MM.1S (cell line): Measurements from ENCODE around the gene LSM14B.

Experiments used
- DNase-seq: peaks from one replicate; pipeline ENCODE4 v3.0.0-alpha.2; 2015
- H2AFZ ChIP-seq: fragments of 300-600 bp; sonication (generic); 2 replicates; pipeline ENCODE4 v1.6.0; 2016; ENCODE audit warnings: antibody characterized with exemption, low read length
- H3F3A ChIP-seq: fragments of 300-600 bp; sonication (generic); 2 replicates; pipeline ENCODE4 v1.6.1; 2016; ENCODE audit warnings: mild to moderate bottlenecking, antibody characterized with exemption, low read length, moderate library complexity, mixed read lengths; ENCODE audit not compliant: insufficient read depth
- H3K27ac ChIP-seq: fragments of 300-600 bp; sonication (generic); 2 replicates; pipeline ENCODE4 v1.5.1; 2016; ENCODE audit warnings: mild to moderate bottlenecking, low read length
- H3K27me3 ChIP-seq: fragments of 300-600 bp; sonication (generic); replicated peaks from 2 replicates; pipeline ENCODE4 v1.6.0; 2016; ENCODE audit warnings: low read length; ENCODE audit not compliant: insufficient read depth
- H3K36me3 ChIP-seq: fragments of 300-600 bp; sonication (generic); replicated peaks from 2 replicates; pipeline ENCODE4 v1.6.1; 2016; ENCODE audit warnings: mild to moderate bottlenecking, low read length, mixed read lengths; ENCODE audit not compliant: insufficient read depth
- H3K4me1 ChIP-seq: fragments of 300-600 bp; sonication (generic); 2 replicates; pipeline ENCODE4 v1.6.1; 2016; ENCODE audit warnings: low read length, mixed read lengths
- H3K4me2 ChIP-seq: fragments of 300-600 bp; sonication (generic); 2 replicates; pipeline ENCODE4 v1.6.0; 2016; ENCODE audit warnings: low read depth, low read length
- H3K4me3 ChIP-seq: fragments of 300-600 bp; sonication (generic); 2 replicates; pipeline ENCODE4 v1.5.1; 2016; ENCODE audit warnings: low read length, mixed read lengths
- H3K79me2 ChIP-seq: fragments of 300-600 bp; sonication (generic); 2 replicates; pipeline ENCODE4 v1.6.1; 2016; ENCODE audit warnings: mixed run types, low read length, mixed read lengths
- H3K9ac ChIP-seq: fragments of 300-600 bp; sonication (generic); 2 replicates; pipeline ENCODE4 v1.6.1; 2016; ENCODE audit warnings: low read length, mixed read lengths
- H3K9me2 ChIP-seq: fragments of 300-600 bp; sonication (generic); replicated peaks from 2 replicates; pipeline ENCODE4 v1.6.1; 2016; ENCODE audit warnings: mild to moderate bottlenecking, low read length, mixed read lengths; ENCODE audit not compliant: insufficient read depth
- H3K9me3 ChIP-seq: fragments of 300-600 bp; sonication (generic); replicated peaks from 2 replicates; pipeline ENCODE4 v1.6.1; 2016; ENCODE audit warnings: mild to moderate bottlenecking, low read length, mixed read lengths; ENCODE audit not compliant: insufficient read depth
- H4K20me1 ChIP-seq: fragments of 300-600 bp; sonication (generic); 2 replicates; pipeline ENCODE4 v1.6.1; 2016; ENCODE audit warnings: mild to moderate bottlenecking, low read length, moderate library complexity, mixed read lengths; ENCODE audit not compliant: insufficient read depth
- CTCF ChIP-seq: fragments of 300-600 bp; sonication (generic); IDR thresholded peaks from 2 replicates; pipeline ENCODE4 v1.5.1; 2016; ENCODE audit warnings: antibody characterized with exemption, low read length, mixed read lengths
- EZH2 ChIP-seq: fragments of 300-600 bp; sonication (generic); optimal IDR thresholded peaks from 2 replicates; pipeline ENCODE3; 2017; ENCODE audit warnings: low read depth, mild to moderate bottlenecking, antibody characterized with exemption, low read length, mixed read lengths
- EZH2phosphoT487 ChIP-seq: fragments of 300-600 bp; sonication (generic); IDR thresholded peaks from 2 replicates; pipeline ENCODE4 v1.6.1; 2018; ENCODE audit warnings: antibody characterized with exemption, low read length

LSM14B gene

GRCh38 chr20:62122654-62123449 lies 577 bp downstream of the LSM14B start:
- Histone ChIP-seq H2AFZ (no peak overlapping the region), H3K9me2 (no peaks in the 10 kb centered on the region), H3K4me1 (peaks cover 11% of the 10 kb centered on the region), H3K9ac (peak overlapping the region; percentile 53; the same call in 1 of the 2 replicates), H3K27me3 (peaks cover 11% of the 10 kb centered on the region; the same call in 1 of the 2 replicates), H3K79me2 (peaks cover 31% of the 10 kb centered on the region), H3K27ac (no peak overlapping the region), H3K36me3 (peaks cover 4% of the 10 kb centered on the region; the same call in 1 of the 2 replicates), H3F3A (peaks cover 6% of the 10 kb centered on the region; the same call in 1 of the 2 replicates), H3K4me3 (peak overlapping the region; percentile 65), H4K20me1 (peaks cover 10% of the 10 kb centered on the region; the same call in 1 of the 2 replicates), H3K4me2 (peak overlapping the region; percentile 91; the same call in 1 of the 2 replicates), H3K9me3 (no peaks in the 10 kb centered on the region)
- peak; percentile 58 for DNase-seq
- no peak for TF ChIP-seq CTCF
- TF ChIP-seq EZH2phosphoT487, result no peak
- no peak for TF ChIP-seq EZH2

DNA sequence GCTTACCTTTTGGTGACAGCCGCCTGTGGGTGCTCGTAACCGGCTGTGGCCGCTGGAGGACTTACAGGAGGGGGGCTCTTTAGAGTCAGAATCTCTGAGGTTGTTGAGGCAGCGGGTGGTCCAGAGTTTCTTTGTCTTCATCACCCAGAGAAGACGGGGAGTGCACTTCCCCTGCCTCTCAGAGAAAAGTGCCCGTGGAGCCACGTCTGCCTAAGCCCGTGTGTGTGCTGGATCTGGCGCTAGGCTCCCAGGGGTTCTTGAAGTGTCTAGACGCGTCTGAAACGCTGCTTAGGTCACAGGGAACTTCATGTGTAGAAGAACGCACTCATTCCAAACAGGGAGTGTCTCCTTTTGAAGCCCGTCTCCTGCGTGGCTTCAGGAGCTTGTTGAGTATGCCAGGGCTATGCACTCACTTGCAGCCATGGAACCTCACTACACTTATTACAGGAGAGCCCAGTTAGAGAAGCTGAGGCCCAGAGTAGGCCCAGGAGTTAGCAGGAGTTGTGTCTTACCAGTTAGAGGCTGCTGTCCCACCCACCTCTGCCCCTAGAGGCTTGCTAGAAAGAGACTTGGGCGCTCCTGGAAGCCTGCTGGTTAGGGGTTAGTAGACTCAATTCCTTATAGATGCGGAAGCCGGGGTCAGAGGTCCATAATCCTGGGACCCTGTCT lies 1.3 kb downstream of the LSM14B start:
- Histone ChIP-seq H3K4me3 (peak overlapping the region; percentile 65), H3K27ac (no peak overlapping the region), H3K79me2 (peaks cover 31% of the 10 kb centered on the region), H3K9me2 (no peaks in the 10 kb centered on the region), H3K36me3 (peaks cover 4% of the 10 kb centered on the region; the same call in 1 of the 2 replicates), H4K20me1 (peaks cover 10% of the 10 kb centered on the region; the same call in 1 of the 2 replicates), H2AFZ (no peak overlapping the region), H3K4me2 (peak overlapping the region; percentile 91; the same call in 1 of the 2 replicates), H3K9ac (peak overlapping the region; percentile 53; the same call in 1 of the 2 replicates), H3K27me3 (peaks cover 11% of the 10 kb centered on the region; the same call in 1 of the 2 replicates), H3F3A (peaks cover 6% of the 10 kb centered on the region; the same call in 1 of the 2 replicates), H3K9me3 (no peaks in the 10 kb centered on the region), H3K4me1 (peaks cover 6% of the 10 kb centered on the region; the same call in 1 of the 2 replicates)
- DNase-seq, result no peak
- TF ChIP-seq EZH2, result no peak
- TF ChIP-seq CTCF, result no peak

GRCh38 chr20:62126141-62126540 lies 3.9 kb downstream of the LSM14B start:
- Histone ChIP-seq H2AFZ (no peak overlapping the region), H3K9me2 (no peaks in the 10 kb centered on the region), H3K9ac (no peak overlapping the region), H3K4me2 (no peak overlapping the region), H3K4me1 (peaks cover 6% of the 10 kb centered on the region; the same call in 1 of the 2 replicates), H3K27ac (no peak overlapping the region), H3K27me3 (no peaks in the 10 kb centered on the region), H3K36me3 (peaks cover 4% of the 10 kb centered on the region; the same call in 1 of the 2 replicates), H4K20me1 (peaks cover 10% of the 10 kb centered on the region; the same call in 1 of the 2 replicates), H3K9me3 (no peaks in the 10 kb centered on the region), H3K4me3 (no peak overlapping the region), H3K79me2 (peaks cover 31% of the 10 kb centered on the region), H3F3A (peaks cover 6% of the 10 kb centered on the region; the same call in 1 of the 2 replicates)
- no peak for DNase-seq
- TF ChIP-seq EZH2phosphoT487, result no peak
- no peak for TF ChIP-seq EZH2
- TF ChIP-seq CTCF, result no peak
